PFSK-1 (cell line): ENCODE results near the gene FOXD4L3. TPM values are rescaled to one million over a fixed set of nuclear protein-coding genes. Genes with fewer than 3 reads are reported as not detected.
"Not testable (repeated sequence)": the region's sequence is repeated elsewhere in the genome, so short reads cannot be mapped to it uniquely, and the experiment has no call there.

Experiments used
- FOXP2 ChIP-seq: optimal IDR thresholded peaks from 2 replicates; pipeline ENCODE3; 2011; ENCODE audit warnings: borderline replicate concordance, control low read depth, inconsistent platforms; ENCODE audit not compliant: insufficient read depth; ENCODE audit errors: extremely low read length, extremely low read depth
- SIN3A ChIP-seq: IDR thresholded peaks from 2 replicates; pipeline ENCODE4 v1.6.1; 2012; ENCODE audit warnings: mild to moderate bottlenecking, low read length, moderate library complexity, borderline replicate concordance; ENCODE audit not compliant: insufficient read depth
- TAF1 ChIP-seq: IDR thresholded peaks from 2 replicates; pipeline ENCODE4 v1.6.1; 2012; ENCODE audit warnings: low read length, control low read depth, borderline replicate concordance; ENCODE audit not compliant: insufficient read depth
- polyA plus RNA-seq: library from polyadenylated mRNA; unstranded; fragments of >200 nt; gene quantifications from one replicate; pipeline ENCODE4 v1.2.1, GENCODE V29; 2012; ENCODE audit warnings: low read depth, missing spikeins; ENCODE audit not compliant: insufficient read length

FOXD4L3 gene
- polyA plus RNA-seq, result not detected

DNA sequence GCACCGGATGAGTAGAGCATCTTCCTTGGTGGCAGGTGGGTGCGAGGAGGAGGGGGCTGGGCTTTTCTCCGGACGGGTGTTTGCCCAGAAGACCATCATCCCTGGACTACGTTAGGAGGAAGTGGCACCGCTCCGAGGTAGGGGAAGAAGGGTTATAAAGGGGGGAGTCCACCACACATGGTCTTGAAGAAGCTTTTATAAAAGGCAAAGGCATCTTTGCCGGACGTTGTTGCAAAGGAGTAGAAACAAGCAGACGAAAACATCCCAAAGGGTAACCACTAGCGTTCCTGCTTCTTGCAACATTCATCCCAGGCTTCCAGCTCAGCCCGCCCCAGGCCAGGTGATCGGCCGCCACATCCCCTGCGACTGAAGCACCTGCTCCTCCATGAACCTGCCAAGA, at the start of gene FOXD4L3:
FOXD4L3 (plus strand) TSS at position 301 of the 400 bp plus-strand sequence; CDS start at position 386, 85 bp downstream.
- not testable (repeated sequence) for TF ChIP-seq SIN3A, TAF1, FOXP2
